DMS114 treated with DMSO at 0.1 percent for 48 hours (cell line): ENCODE results near the gene PRRC2C.
"Not testable (repeated sequence)": the region's sequence is repeated elsewhere in the genome, so short reads cannot be mapped to it uniquely, and the experiment has no call there.

ENCODE experiments used
- DNase-seq: peaks from one replicate; lab custom pipeline; 2025; ENCODE audit not compliant: unreplicated experiment; lab: John Stamatoyannopoulos, UW

The PRRC2C gene

DNA sequence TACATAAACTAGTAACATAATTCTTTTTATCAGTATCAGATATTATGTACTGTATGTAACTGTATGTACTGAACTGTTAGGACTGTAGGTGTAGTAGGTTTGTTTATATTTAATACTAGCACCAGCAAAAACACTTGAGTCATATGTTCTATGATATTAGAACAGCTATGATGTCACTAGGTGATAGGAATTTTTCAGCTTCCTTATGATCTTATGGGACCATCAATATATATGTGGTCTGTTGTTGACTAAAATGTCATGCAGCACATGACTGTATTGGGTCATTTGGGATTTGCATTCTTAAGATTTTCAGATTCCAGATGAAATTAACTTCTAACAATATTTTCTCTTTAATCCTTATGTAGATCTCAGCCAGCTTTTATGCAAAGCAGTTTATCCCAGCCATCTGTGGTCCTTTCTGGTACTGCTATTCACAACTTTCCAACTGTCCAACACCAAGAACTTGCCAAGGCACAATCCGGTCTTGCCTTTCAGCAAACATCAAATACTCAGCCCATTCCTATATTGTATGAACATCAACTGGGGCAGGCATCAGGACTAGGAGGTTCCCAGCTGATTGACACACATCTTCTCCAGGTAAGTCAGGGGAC, 98.4 kb downstream of the PRRC2C start:
- DNase-seq: no peak

DNA sequence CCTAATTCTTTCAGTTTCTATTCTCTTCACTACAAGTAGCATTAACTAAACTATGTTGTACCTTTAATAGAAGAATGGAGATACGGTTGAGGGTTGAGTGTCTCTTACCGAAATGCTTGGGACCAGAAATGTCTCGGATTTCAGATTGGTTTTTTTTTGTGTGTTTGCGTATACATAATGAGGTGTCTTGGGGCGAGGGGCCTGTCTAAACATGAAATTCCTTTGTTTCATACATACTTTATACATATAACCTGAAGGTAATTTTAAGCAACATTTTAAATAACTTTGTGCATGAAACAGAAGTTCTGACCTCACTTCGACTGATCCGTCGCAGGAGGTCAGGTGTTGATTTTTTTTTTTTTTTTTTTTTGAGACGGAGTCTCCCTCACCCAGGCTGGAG, 100.4 kb downstream of the PRRC2C start:
- DNase-seq: no peak

DNA sequence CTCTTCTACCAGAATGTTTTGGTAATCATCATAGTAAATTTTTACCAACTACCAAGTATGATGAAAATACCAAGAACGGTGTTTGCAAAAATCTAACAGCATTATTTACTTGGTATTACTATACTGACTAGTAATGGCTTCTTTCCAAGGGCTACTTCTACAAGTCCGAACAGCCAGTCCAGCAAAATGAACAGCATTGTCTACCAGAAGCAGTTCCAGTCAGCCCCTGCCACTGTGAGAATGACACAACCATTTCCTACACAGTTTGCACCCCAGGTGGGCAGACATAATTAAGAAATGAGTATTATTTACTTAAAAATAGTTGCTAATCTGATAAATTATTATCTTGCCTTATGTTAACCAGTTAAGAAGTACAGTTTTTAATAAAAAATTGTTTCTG, 102.9 kb downstream of the PRRC2C start:
- no peak for DNase-seq

DNA sequence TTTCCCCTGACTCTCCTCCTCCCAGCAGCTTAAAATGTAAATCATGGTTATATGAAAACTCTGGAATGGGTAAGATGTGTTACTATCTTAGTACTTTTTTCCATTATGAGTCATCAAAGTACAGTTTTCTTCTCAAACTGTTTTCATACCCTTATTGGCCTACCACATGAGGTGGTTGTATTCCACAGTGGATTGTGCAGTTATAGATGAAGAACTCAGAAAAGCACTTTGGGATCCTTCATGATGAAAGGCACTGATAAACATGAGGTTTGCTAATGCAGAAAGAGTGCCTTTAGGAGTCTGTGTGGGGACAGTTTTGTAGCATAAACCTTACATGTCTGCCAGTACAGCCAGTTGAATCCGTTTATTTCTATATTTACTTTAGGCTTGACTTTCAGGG, 104.7 kb downstream of the PRRC2C start:
- no peak for DNase-seq

DNA sequence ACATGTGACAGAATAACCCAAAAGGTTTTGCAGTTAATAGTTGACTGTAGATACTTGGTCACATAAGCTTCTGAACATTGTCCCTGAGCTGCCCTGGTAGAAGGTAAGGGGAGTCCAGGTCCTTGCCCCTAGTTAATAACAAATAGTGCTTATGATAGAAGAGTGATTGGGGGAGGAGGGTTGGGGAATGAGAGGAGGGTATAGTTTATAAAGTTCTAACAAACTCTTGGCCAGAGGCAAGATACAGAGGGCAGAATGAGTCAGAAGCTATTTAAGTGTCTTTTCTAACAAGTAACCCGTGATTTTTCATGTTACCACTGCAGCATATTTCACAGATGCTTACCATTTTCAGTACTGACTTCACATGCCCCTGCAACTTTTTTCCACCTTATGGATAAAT, 110.0 kb downstream of the PRRC2C start:
- no peak for DNase-seq

DNA sequence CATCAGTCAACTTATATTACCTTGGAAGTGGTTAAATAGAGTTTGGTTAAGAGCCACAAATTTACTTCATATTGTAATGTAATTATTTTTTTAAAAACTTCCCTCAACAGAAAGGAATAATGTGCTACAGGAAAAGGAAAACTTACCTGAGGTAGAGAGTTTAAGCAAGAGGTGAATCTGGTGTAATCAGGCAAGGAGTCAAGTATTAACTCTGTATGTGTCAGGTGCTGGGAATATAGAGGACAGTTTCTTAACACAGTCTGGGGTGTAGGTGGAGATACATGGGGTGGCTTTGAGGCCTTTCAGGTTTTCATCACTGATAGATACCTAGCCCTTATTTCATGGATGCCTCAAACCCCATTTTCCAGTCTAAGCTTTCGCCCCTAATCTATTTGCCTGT, 110.8 kb downstream of the PRRC2C start:
- DNase-seq: no peak

DNA sequence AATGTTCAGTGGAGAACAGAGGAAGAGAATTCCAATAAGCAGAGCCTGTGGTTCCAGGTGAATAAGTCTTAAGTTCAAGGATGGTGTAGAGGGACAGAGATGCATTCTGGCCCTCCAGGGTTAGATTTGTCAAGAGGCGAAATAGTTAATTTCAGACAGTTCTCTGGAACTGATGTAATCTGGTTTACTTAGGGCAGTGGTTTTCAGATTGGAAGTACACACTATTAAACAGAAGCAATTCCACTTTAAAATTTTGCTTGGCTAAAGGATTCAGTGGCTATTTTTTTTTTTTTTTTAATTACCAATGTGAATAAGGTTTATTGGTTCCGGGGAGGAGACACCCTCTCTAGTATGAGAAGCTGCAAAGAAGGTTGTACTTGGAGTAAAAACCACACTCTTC, 111.4 kb downstream of the PRRC2C start:
- DNase-seq: no peak

DNA sequence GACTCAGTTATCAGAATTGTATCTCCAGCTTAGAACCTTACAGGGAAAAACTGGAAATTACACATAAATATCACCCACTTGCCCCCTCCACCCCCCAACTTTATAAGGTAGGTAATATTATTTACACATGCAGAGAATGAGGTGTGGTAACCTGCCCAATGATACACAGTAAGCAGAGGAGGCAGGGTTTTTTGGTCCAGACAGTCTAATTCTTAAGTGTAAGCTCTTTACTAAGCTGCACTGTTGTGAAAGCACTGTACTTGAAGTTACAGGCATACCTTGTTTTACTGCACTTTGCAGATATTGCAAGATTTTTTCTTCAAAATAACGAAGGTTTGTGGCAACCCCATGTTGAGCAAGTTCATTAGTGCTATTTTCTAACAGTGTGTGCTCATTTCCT, 111.9 kb downstream of the PRRC2C start:
- DNase-seq: no peak

DNA sequence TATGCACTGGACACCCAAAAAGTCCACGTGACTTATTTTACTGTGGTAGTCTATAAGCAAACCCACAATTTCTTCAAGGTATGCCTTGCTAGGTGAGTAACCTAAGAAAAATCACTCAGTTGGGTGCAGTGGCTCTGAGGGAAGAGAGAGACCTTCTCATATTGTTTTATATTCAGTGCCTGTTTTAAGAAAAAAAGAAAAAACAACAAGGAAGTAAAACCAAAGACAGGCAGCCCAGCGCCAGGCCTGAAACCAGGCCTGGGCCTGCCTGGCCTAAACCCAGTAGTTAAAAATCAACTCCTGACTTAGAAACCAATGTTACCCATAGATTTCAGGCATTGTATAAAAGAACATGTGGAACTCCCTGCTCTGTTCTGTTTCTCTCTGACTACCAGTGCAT, 115.0 kb downstream of the PRRC2C start:
- not testable (repeated sequence) for DNase-seq

DNA sequence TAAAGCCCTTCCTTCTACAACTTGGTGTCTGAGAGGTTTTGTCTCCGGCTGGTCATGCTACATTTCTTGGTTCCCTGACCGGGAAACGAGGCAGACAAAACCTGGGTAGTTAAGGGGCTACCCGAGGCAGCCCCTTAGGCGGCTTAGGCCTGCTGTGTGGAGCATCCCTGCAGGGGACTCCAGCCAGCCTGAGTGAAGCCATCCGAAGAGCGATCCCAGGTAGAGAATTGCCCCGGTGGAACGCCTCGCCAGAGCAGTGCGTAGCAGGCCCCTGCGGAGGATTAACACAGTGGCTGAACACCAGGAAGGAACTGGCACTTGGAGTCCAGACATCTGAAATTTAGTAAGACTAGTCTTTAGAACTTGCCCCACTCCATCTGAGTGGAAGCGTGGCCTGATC, 115.5 kb downstream of the PRRC2C start:
- DNase-seq: no peak

DNA sequence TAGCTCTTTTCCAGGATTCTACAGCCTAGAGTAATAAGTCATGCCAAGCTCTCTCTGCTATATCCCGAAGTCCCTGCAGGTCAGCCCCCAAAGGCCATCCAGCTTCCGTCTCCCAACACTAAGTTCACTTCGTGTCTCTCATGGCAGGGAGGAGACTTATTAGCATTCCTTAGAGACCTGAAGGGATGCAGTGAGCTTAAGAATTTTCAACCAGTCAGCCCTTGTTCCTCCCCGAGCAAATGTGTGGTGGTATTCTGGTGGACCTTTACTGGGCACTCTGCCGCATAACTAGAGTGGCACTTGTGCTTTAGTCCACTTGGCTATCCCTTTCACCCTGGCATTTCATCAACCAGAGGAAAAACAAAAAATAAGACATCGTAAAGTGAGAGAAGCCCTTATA, 117.7 kb downstream of the PRRC2C start:
- DNase-seq: not testable (repeated sequence)

DNA sequence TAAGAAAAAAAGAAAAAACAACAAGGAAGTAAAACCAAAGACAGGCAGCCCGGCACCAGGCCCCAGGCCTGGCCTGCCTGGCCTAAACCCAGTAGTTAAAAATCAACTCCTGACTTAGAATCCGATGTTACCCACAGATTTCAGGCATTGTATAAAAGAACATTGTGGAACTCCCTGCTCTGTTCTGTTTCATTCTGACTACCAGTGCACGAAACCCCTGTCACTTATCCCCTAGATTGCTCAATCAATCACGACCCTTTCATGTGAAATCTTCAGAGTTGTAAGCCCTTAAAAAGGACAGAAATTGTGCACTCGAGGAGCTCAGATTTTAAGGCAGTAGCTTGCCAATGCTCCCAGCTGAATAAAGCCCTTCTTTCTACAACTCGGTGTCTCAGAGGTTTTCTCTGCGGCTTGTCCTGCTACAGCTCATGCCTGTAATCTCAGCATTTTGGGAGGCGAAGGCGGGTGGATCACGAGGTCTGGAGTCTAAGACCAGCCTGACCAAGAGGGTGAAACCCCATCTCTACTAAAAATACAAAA, 121.1 kb downstream of the PRRC2C start:
- DNase-seq: no peak

DNA sequence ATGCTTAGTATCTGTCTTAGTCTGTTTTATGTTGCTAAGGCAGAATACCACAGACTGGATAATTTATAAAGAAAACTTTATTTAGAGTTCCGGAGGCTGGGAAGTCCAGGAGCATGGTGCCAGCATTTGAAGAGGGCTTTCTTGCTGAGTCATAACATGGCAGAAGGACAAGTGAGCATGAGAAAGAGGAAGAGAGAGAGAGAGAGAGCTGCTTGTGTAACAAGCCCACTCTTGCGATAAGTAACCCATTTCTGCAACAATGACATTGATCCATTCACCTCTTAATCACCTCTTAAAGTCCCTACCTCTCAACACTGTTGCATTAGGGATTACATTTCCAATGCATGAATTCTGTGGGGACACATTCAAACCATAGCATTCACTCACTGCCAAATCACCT, 125.1 kb downstream of the PRRC2C start:
- DNase-seq: no peak

DNA sequence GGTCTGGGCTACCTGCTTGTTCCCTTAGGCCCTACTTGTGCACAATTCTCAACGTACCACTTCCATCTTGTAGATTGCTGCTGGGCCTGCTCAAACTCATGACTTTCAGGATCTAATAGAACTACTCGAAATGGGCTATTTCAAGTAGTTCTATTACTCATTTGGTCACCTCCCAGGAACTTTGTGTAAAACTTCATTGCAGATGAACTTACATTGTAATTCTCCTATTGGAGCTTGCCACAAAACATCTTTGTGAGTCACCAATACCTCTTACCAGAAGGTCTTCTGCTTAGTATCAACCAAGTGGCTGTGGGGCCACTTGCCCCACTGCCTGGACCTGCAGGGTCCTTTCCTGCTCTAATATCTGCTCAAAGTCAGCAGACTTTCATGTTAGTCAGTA, 126.0 kb downstream of the PRRC2C start:
- DNase-seq: no peak

DNA sequence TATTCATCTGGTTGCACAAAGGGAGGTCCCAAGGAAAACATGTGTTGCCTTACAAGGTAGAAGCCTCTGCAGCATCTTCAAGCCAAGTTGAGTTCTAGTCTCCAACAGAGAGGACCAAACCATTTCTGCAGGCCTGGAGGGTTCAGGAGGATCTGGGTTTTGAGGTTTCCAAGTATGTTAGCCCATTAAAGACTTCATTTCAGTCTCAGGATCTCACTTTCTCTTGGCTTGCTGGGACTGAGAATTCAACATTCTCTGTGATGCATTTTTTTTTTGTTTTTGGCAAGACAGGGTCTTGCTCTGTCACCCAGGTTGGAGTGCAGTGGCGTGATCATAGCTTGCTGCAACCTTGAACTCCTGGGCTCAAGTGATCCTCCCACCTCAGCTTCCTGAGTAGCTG, 128.0 kb downstream of the PRRC2C start:
- DNase-seq: no peak

DNA sequence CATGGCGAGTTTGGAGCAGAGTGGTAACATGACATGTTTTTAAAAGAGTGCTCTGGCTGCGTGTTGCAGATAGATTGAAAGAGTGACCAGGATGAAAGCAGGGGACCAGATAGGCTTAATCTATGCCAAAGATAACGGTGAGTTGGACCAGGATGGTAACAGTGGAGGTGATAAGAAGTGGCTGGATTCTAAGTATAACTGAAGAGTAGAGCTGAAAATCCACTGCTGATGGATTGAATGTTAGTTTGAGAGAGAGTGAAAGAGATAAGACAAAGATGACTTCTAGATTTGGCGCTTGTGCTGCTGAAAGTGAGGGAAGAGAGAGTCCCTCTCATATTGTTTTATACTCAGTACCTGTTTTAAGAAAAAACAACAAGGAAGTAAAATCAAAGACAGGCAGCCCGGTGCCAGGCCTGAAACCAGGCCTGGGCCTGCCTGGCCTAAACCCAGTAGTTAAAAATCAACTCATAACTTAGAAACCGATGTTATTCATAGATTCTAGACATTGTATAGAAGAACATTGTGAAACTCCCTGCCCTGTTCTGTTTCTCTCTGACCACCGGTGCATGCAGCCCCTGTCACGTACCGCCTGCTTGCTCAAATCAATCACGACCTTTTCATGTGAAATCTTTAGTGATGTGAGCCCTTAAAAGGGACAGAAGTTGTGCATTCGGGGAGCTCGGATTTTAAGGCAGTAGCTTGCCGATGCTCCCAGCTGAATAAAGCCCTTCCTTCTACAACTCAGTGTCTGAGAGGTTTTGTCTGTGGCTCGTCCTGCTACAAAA, 130.0 kb downstream of the PRRC2C start:
- DNase-seq: not testable (repeated sequence)

DNA sequence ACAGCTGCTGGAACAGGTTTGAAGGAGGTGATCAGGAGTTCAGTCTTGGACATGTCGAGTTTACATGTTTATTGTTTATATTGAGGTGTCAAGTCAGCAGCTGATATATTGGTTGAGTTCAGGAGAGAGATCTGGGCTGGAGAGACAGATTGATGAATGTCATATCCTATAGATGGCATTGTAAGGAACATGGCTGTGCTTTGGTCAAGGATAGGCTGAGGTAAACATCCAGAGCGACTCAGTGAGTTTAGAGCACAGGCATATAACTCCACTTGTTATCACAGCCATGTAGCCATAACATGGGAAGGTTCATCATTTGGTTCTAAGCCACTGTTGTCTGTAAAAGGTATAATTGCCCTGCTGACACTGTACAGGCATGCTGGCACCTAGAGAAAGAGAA, 131.3 kb downstream of the PRRC2C start:
- DNase-seq: no peak

DNA sequence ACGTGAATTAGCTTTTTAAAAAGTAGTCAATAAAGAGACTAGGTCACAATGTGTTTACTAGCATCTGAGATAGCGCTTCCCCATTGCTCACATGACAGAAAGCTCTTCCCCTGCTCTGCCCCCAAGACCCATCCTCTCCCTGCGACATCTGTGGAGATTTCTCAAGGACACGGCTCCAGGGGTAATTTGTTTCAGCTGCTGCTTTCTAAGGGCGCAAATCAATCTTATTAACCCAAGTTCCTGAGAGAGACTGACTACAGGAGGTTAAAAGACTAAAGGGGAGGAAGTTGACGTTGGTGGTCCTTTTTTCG, 136.8 kb downstream of the PRRC2C start, which contains the start of gene MYOCOS:
Gene MYOCOS (plus strand): TSS at position 92 of the 311 bp plus-strand sequence. CDS start 1,641 bp downstream, outside the sequence.
- DNase-seq: no peak

DNA sequence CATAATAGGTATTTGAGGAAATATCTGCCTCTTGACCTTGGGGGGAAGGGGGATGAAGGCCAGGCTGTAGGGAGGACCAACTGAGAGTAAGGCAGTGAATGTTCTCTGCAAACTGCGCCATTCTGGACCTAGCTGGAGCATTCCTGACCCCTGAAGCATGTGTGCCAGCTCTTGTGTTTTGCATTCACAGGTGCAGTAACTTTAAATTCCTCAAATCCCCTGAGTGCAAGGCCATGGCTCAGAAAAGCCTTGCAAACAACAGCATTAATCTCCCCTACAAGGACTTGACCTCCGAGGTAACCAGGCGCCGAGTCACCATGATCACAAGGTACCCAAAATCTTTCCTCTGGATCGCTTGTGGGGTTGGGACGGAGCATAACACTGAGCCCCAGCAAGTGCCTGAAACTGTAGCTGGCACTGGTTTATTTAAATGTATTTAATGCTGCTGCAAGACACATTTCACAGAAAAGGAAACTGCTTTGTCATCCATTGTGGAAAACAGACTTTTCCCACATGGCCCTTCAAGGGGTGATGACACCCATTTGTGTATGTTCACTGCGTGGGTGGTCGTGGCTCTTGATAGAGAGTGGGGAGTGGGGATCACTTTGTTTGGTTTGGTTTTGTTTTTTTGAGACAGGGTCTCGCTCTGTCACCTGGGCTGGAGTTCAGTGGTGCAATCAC, 138.5 kb downstream of the PRRC2C start:
- DNase-seq: no peak

DNA sequence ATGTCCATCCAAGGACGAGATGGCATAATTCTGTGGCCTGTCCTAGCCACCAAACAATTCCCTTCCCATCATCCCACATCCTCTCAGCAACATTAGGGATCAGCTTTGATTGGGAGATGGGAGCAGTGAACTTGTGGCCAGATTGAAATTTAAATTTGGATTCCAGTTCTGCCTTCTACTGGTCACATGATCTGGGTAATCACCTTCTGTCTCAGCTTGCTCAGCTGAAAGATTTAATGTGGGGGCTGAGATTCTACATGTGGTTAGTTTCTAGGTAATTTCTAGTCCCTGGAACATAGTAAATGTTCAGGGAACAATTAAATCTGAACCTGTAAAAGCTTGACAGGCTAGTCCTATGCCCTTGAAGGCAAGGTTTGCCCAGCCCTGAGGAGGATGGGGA, 139.9 kb downstream of the PRRC2C start:
- DNase-seq: no peak

DNA sequence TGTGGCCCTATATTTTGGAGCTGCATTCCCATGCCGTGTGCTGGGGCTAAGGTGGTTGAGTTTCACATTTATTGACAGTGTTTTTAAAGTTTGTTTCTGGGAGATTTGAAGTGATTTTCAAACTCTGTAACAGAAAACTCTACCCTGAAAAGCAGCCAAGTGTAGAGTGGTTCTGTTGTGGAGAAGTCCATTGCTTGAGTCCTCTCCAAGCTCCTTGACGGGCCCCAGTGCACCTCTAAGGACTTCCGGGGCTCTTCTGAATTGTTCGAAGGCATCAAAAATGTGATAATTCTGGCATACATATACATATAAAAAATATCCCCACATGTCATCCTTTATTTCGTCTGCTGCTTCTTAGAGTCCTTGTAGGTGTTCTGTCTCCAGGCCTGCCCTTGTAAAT, 141.7 kb downstream of the PRRC2C start:
- DNase-seq: no peak

DNA sequence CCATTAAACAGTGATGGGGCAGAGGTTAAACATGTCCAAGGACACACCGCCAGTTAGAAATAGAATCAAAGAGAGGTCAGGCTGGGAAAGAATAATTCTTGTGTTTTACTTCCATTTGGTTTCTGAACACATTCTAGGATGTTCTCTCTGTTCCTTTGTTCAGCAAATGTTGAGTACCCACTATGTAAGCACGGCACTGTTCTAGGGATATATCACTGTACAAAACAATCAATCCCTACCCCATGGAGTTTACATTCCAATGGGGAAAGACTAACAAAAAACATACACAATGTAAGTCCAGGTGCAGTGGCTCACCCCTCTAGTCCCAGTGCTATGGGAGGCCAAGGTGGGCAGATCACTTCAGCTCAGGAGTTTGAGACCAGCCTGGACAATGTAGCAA, 142.9 kb downstream of the PRRC2C start:
- no peak for DNase-seq
